ENCODE measurements around the gene BPIFB4.

BPIFB4 gene

GRCh38 chr20:33071198-33071597 lies 8.2 kb upstream of the BPIFB4 start:
- Histone ChIP-seq H3K9me3 (ENCODE audit: insufficient read depth, low read depth, low read length) (no peaks in the 10 kb centered on the region; the same call in 1 of the 2 replicates), H3K4me1 (ENCODE audit: insufficient read depth, low read length) (no peaks in the 10 kb centered on the region), H3K4me3 (ENCODE audit: low read length) (no peak overlapping the region), H3K9ac (ENCODE audit: low read depth, low read length) (no peak overlapping the region), H3K27ac (ENCODE audit: low read depth, low read length) (no peak overlapping the region), H3K27me3 (ENCODE audit: insufficient read depth, low read length) (no peaks in the 10 kb centered on the region), H3K36me3 (ENCODE audit: insufficient read depth, low read length) (no peaks in the 10 kb centered on the region)
- WGBS: 90% methylated on average over 4 of the region's 5 CpGs

GRCh38 chr20:33072362-33072761 lies 7.1 kb upstream of the BPIFB4 start:
- H3K4me1 ChIP-seq (ENCODE audit: insufficient read depth, low read length): no peaks in the 10 kb centered on the region
- H3K27me3 ChIP-seq (ENCODE audit: insufficient read depth, low read length): no peaks in the 10 kb centered on the region
- 96% methylated on average over 4 of the region's 4 CpGs for WGBS
- no peak overlapping the region for H3K9ac ChIP-seq (ENCODE audit: low read depth, low read length)
- H3K9me3 ChIP-seq (ENCODE audit: insufficient read depth, low read depth, low read length): no peaks in the 10 kb centered on the region; the same call in 1 of the 2 replicates
- no peak overlapping the region for H3K27ac ChIP-seq (ENCODE audit: low read depth, low read length)
- no peak overlapping the region for H3K4me3 ChIP-seq (ENCODE audit: low read length)
- H3K36me3 ChIP-seq (ENCODE audit: insufficient read depth, low read length): no peaks in the 10 kb centered on the region

- Histone ChIP-seq H3K27ac (ENCODE audit: low read depth, low read length) (no peak overlapping the region), H3K9ac (ENCODE audit: low read depth, low read length) (no peak overlapping the region), H3K36me3 (ENCODE audit: insufficient read depth, low read length) (no peaks in the 10 kb centered on the region), H3K27me3 (ENCODE audit: insufficient read depth, low read length) (no peaks in the 10 kb centered on the region), H3K4me1 (ENCODE audit: insufficient read depth, low read length) (no peaks in the 10 kb centered on the region), H3K9me3 (ENCODE audit: insufficient read depth, low read depth, low read length) (no peaks in the 10 kb centered on the region; the same call in 1 of the 2 replicates), H3K4me3 (ENCODE audit: low read length) (no peak overlapping the region)
- WGBS: 92% methylated on average over 2 of the region's 2 CpGs
These were observed 6.6 kb upstream of the BPIFB4 start for GRCh38 chr20:33072813-33073212.

GRCh38 chr20:33074675-33075074 lies 4.8 kb upstream of the BPIFB4 start:
- H3K36me3 ChIP-seq (ENCODE audit: insufficient read depth, low read length): no peaks in the 10 kb centered on the region
- no peaks in the 10 kb centered on the region; the same call in 1 of the 2 replicates for H3K9me3 ChIP-seq (ENCODE audit: insufficient read depth, low read depth, low read length)
- H3K27me3 ChIP-seq (ENCODE audit: insufficient read depth, low read length): no peaks in the 10 kb centered on the region
- 87% methylated on average over 2 of the region's 2 CpGs for WGBS
- H3K9ac ChIP-seq (ENCODE audit: low read depth, low read length): no peak overlapping the region
- H3K4me1 ChIP-seq (ENCODE audit: insufficient read depth, low read length): no peaks in the 10 kb centered on the region
- H3K27ac ChIP-seq (ENCODE audit: low read depth, low read length): no peak overlapping the region
- no peak overlapping the region for H3K4me3 ChIP-seq (ENCODE audit: low read length)

- 85% methylated on average over 6 of the region's 6 CpGs for WGBS
- no peak overlapping the region for H3K9ac ChIP-seq (ENCODE audit: low read depth, low read length)
- no peaks in the 10 kb centered on the region; the same call in 1 of the 2 replicates for H3K9me3 ChIP-seq (ENCODE audit: insufficient read depth, low read depth, low read length)
- no peak overlapping the region for H3K4me3 ChIP-seq (ENCODE audit: low read length)
- no peaks in the 10 kb centered on the region for H3K27me3 ChIP-seq (ENCODE audit: insufficient read depth, low read length)
- no peaks in the 10 kb centered on the region for H3K4me1 ChIP-seq (ENCODE audit: insufficient read depth, low read length)
- no peak overlapping the region for H3K27ac ChIP-seq (ENCODE audit: low read depth, low read length)
- H3K36me3 ChIP-seq (ENCODE audit: insufficient read depth, low read length): no peaks in the 10 kb centered on the region
These were observed 4.2 kb upstream of the BPIFB4 start for GRCh38 chr20:33075281-33075680.

GRCh38 chr20:33076662-33077372 lies 2.6 kb upstream of the BPIFB4 start:
- H3K27ac ChIP-seq (ENCODE audit: low read depth, low read length): no peak overlapping the region
- no peak overlapping the region for H3K9ac ChIP-seq (ENCODE audit: low read depth, low read length)
- H3K27me3 ChIP-seq (ENCODE audit: insufficient read depth, low read length): no peaks in the 10 kb centered on the region
- H3K36me3 ChIP-seq (ENCODE audit: insufficient read depth, low read length): no peaks in the 10 kb centered on the region
- H3K4me1 ChIP-seq (ENCODE audit: insufficient read depth, low read length): no peaks in the 10 kb centered on the region
- no peak overlapping the region for H3K4me3 ChIP-seq (ENCODE audit: low read length)
- WGBS: 68% methylated on average over 6 of the region's 6 CpGs
- H3K9me3 ChIP-seq (ENCODE audit: insufficient read depth, low read depth, low read length): no peaks in the 10 kb centered on the region; the same call in 1 of the 2 replicates

- 94% methylated on average over 7 of the region's 7 CpGs for WGBS
- H3K27ac ChIP-seq (ENCODE audit: low read depth, low read length): no peak overlapping the region
- no peaks in the 10 kb centered on the region for H3K9me3 ChIP-seq (ENCODE audit: insufficient read depth, low read depth, low read length)
- H3K9ac ChIP-seq (ENCODE audit: low read depth, low read length): no peak overlapping the region
- H3K27me3 ChIP-seq (ENCODE audit: insufficient read depth, low read length): no peaks in the 10 kb centered on the region
- H3K36me3 ChIP-seq (ENCODE audit: insufficient read depth, low read length): no peaks in the 10 kb centered on the region
- H3K4me3 ChIP-seq (ENCODE audit: low read length): no peak overlapping the region
- H3K4me1 ChIP-seq (ENCODE audit: insufficient read depth, low read length): no peaks in the 10 kb centered on the region
These were observed 2.1 kb downstream of the BPIFB4 start for GRCh38 chr20:33081411-33082154.

GRCh38 chr20:33082546-33082945 lies 3.1 kb downstream of the BPIFB4 start:
- H3K9ac ChIP-seq (ENCODE audit: low read depth, low read length): no peak overlapping the region
- no peaks in the 10 kb centered on the region for H3K36me3 ChIP-seq (ENCODE audit: insufficient read depth, low read length)
- H3K27me3 ChIP-seq (ENCODE audit: insufficient read depth, low read length): no peaks in the 10 kb centered on the region
- no peak overlapping the region for H3K4me3 ChIP-seq (ENCODE audit: low read length)
- 91% methylated on average over 6 of the region's 6 CpGs for WGBS
- H3K4me1 ChIP-seq (ENCODE audit: insufficient read depth, low read length): no peaks in the 10 kb centered on the region
- no peaks in the 10 kb centered on the region for H3K9me3 ChIP-seq (ENCODE audit: insufficient read depth, low read depth, low read length)
- H3K27ac ChIP-seq (ENCODE audit: low read depth, low read length): no peak overlapping the region

- no peaks in the 10 kb centered on the region for H3K27me3 ChIP-seq (ENCODE audit: insufficient read depth, low read length)
- no peak overlapping the region for H3K9ac ChIP-seq (ENCODE audit: low read depth, low read length)
- 92% methylated on average over 20 of the region's 20 CpGs for WGBS
These were observed 4.3 kb downstream of the BPIFB4 start for GRCh38 chr20:33083544-33084340.

GRCh38 chr20:33084722-33085121 lies 5.3 kb downstream of the BPIFB4 start:
- Histone ChIP-seq H3K4me3 (ENCODE audit: low read length) (no peak overlapping the region), H3K36me3 (ENCODE audit: insufficient read depth, low read length) (no peaks in the 10 kb centered on the region), H3K27ac (ENCODE audit: low read depth, low read length) (no peak overlapping the region), H3K27me3 (ENCODE audit: insufficient read depth, low read length) (no peaks in the 10 kb centered on the region), H3K9me3 (ENCODE audit: insufficient read depth, low read depth, low read length) (no peaks in the 10 kb centered on the region), H3K4me1 (ENCODE audit: insufficient read depth, low read length) (no peaks in the 10 kb centered on the region), H3K9ac (ENCODE audit: low read depth, low read length) (no peak overlapping the region)
- 95% methylated on average over 15 of the region's 15 CpGs for WGBS

More at GRCh38 chr20:33083544-33084340, 4.3 kb downstream of the BPIFB4 start:
- Histone ChIP-seq H3K9me3 (ENCODE audit: insufficient read depth, low read depth, low read length) (no peaks in the 10 kb centered on the region), H3K4me1 (ENCODE audit: insufficient read depth, low read length) (no peaks in the 10 kb centered on the region), H3K4me3 (ENCODE audit: low read length) (no peak overlapping the region), H3K27ac (ENCODE audit: low read depth, low read length) (no peak overlapping the region), H3K36me3 (ENCODE audit: insufficient read depth, low read length) (no peaks in the 10 kb centered on the region)
